GM18858 (cell line): Measurements from ENCODE around the gene GART.
A peak's percentile ranks its signal among the peaks of the same experiment; 100 is the strongest.
"Not testable (repeated sequence)": the region's sequence is repeated elsewhere in the genome, so short reads cannot be mapped to it uniquely, and the experiment has no call there.

Source experiments
- ATAC-seq: cut with Tn5 transposase; IDR thresholded peaks from one replicate; pipeline ENCODE4 v1.9.1; 2021; ENCODE audit not compliant: unreplicated experiment

Gene GART

GRCh38 chr21:33541756-33542639 lies at the start of gene GART:
Gene GART, minus strand, starts transcription at chr21:33542117. Its CDS starts 2,802 bp downstream, at chr21:33539315.
- ATAC-seq: peak; percentile 32

DNA sequence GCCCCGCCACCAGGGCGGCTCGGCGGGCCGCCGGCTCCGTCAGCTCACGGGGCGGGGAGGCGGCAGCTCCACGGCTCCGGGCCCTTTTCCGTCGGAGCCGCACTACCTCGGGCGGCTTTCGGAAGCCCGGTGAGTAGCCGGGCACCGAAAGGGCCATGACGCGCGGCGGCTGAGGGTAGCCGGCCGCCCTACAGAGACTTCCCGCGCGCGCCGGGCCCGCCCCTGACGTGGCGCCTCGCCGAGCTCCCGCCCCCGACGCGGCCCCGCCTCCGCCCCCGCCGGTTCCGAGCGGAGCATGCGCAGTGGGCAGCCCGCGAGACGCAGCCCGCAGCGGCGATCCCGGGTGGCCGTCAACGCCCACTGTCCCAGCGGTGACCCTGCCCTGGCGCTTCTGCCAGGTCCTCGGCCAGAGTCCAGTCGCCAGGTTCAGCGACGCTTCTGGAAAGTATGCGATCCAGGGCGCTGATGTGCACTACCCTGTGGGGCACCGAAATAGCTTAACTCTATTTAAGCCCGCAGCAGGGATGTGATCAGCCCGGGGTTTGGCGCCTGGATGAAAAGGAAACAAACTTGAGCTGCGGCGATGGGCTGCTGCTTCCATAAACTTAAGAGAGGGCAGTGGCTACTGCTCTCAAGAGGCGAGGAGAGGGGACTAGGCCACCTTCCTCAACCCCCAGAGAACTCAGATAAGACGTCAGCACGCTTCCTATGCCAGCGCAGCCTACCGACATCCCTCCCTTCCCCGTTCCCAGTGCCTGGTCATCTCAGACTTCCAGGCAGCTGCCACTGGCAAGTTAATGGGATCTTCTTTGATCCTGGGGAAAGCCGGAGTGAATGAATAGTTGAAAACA lies 46.8 kb upstream of the GART start, which contains the start of gene DONSON:
TSS of gene DONSON (minus strand) at position 200 of the 851 bp plus-strand sequence. CDS start at position 157, 43 bp downstream.
- ATAC-seq: peak; percentile 79

DNA sequence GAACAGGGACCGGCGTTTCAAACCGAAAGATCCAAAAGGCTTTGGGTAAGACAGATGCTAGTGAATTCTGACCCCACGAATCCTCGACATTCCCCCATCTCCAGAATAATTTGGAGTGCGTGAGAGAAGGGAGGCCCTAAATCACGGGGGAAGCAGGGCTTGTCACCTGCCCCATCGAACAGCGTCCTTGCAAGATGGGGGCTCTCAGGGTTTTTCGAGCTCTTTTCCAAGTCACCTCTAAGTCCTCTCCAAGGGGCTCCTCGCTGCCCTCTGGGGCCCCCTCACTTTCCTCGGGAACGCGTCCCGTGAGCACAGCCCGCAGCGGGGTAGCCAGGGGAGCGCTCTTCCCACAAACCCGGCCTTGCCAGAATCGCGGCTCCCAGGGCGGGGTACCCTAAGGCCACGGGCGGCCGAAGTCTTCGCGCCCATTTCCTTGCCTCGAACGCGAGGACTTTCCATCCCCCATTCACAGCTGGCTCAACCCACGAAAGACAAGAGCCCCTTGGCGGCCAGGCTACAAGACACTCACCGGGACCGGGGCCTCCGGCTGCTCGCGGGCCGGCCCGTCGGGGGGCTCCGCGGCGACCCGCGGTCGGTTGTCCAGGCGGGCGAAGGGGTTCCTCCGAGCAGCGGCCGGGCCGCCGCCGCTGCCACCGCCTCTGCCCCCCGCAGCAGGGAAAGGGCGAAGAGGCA lies 46.0 kb upstream of the GART start:
- peak; percentile 42 for ATAC-seq

- ATAC-seq: no peak
Observed at GRCh38 chr21:33586927-33587326, 45.0 kb upstream of the GART start.

DNA sequence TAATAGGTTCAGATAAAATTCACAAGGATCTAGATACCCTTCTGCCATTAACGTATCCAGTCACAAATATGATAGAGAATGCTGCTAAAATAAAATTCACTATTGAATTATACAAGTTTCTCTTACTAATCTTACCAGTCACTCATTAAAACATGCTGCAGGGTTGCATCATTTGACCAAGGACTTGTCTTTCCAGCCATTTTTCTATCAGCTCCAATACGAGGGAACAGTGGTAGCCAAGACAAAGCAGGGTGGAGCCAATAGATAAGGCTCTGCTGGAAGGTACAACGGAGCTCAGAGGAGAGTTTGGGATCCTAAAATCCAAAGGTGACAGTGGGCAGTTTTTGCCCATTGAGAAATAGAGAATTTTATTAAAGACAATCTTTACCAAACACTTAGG lies 42.5 kb upstream of the GART start:
- ATAC-seq: no peak

GRCh38 chr21:33578959-33579542 lies 37.1 kb upstream of the GART start:
- no peak for ATAC-seq

- no peak for ATAC-seq
Observed at GRCh38 chr21:33578214-33578613, 36.3 kb upstream of the GART start.

GRCh38 chr21:33576741-33577141 lies 34.8 kb upstream of the GART start:
- ATAC-seq: not testable (repeated sequence)

DNA sequence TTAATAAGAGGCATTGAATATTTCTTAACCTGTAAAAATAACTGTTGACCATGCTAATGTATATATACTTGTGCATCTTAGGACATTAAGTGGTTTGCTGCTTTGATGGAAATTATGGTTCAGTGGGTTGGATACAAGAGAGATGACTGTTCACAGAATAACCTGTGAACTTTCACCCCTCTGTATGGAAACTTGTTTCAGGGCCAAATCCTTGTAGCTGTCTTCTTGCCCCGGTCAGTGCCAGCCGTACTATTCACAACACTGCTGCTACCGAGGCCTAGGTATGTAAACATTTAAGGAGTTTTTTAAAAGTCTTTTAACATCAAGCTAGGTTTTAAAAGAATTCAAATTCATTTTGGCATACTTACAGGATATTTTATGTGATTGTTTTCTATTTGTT lies 30.4 kb upstream of the GART start:
- ATAC-seq: no peak

- ATAC-seq: no peak
Observed at GRCh38 chr21:33569991-33570390, 28.1 kb upstream of the GART start.

- no peak for ATAC-seq
Observed at GRCh38 chr21:33568448-33568847, 26.5 kb upstream of the GART start.

- no peak for ATAC-seq
Observed at GRCh38 chr21:33567914-33568313, 26.0 kb upstream of the GART start.

DNA sequence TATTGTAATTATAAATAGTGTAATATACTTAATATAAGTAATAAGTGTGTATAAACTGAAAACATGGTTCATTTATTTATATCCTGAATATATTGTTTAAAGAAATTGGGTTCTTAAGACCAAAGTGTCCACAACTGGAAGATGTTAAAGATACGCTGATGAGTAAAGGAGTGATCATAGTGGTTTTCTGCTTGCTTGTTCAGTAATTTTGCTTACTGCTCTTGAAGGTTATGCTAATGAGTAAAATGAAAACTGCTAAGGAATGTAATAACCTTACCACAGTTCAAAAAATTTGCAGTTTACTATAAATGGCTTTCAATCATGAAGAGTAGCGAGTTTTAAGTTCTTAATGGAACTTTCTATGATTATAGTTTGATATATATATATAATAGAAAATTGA lies 24.6 kb upstream of the GART start:
- no peak for ATAC-seq

GRCh38 chr21:33562389-33562788 lies 20.5 kb upstream of the GART start:
- no peak for ATAC-seq

DNA sequence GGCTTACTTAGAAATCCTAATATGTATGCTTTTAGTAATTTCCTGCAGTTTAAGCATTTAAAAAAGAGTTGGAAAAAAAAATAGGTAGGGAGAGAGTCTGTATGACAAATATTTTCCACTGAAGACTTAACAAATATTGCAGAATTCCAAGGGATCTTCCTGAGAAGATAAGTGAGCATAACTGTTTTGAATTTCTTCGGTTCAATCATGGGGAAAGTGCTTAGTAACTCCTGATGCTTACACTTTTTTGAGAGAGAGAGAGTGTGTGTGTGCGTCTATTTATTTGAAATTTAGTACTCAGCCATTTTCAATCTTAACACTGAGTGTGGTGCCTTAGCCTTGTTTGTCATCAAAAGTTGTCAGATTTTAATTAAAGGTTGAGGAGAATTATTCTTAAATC lies 19.5 kb upstream of the GART start:
- no peak for ATAC-seq

DNA sequence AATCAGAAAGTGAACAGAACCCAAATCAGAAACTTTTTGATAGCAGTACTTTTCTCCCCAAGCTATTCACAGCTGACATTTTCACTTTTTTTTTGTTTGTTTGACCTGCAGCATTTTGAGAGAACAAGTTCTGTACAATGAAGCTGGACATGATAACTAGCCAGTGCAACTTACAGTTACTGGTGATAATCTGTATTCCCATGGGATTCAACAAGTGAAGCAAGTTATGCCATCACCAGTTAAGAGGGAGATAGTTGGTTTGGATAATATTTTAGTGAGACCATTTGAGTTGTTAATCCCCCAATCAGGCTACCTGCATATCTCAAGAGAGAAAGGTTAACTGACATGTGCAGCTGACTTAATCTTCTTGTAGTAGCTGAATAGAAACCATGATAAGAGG lies 19.0 kb upstream of the GART start:
- no peak for ATAC-seq

- no peak for ATAC-seq
Observed at GRCh38 chr21:33559813-33560212, 17.9 kb upstream of the GART start.

GRCh38 chr21:33558777-33559421 lies 17.0 kb upstream of the GART start:
- no peak for ATAC-seq

GRCh38 chr21:33557447-33557846 lies 15.5 kb upstream of the GART start:
- ATAC-seq: no peak

GRCh38 chr21:33554982-33555344 lies 13.0 kb upstream of the GART start:
- no peak for ATAC-seq
